Naive thymus-derived CD4-positive, alpha-beta T cell (primary cell): ENCODE measurements around the gene HVCN1. TPM values are rescaled to one million over a fixed set of nuclear protein-coding genes. Genes with fewer than 3 reads are reported as not detected.

ENCODE experiments used
- ATAC-seq: fragments of 150-1000 bp; cut with Tn5 transposase; 2 replicates; pipeline ENCODE4 v1.10.0; 2021; ENCODE audit warnings: mild to moderate bottlenecking, moderate library complexity
- CTCF ChIA-PET: fragments of 350-600 bp; sonication (Branson Sonifier 250); formaldehyde crosslinking; loops from one replicate; lab custom pipeline; 2021; ENCODE audit warnings: antibody characterized with exemption; lab: Charles Lee
- POLR2A ChIA-PET: fragments of 350-600 bp; sonication (Branson Sonifier 250); formaldehyde crosslinking; loops from one replicate; lab custom pipeline; 2021; ENCODE audit warnings: antibody characterized with exemption, inconsistent platforms; lab: Charles Lee
- DNase-seq, 9 donors: peaks; one replicate each; pipeline versions ENCODE4 v3.0.0 to v3.0.0-alpha.2; 2020 to 2022; ENCODE audit warnings: mixed read lengths in 1 of 9
- H3K27ac ChIP-seq: one replicate; pipeline ENCODE4 v1.7.0; 2013; ENCODE audit warnings: mild to moderate bottlenecking, low read depth, low read length, moderate library complexity
- H3K27me3 ChIP-seq, 2 donors: one replicate each; pipeline ENCODE4 v1.7.0; 2013; ENCODE audit warnings: low read length in 2 of 2, mild to moderate bottlenecking in 2 of 2, moderate library complexity in 2 of 2; ENCODE audit not compliant: control insufficient read depth in 2 of 2, insufficient read depth in 2 of 2
- H3K36me3 ChIP-seq, 3 experiments: 1 replicate in 2 of 3; 2 replicates in 1 of 3; pipeline ENCODE4 v1.7.0; 2013; ENCODE audit warnings: low read length in 3 of 3, mild to moderate bottlenecking in 3 of 3, moderate library complexity in 1 of 3; ENCODE audit not compliant: insufficient read depth in 3 of 3, control insufficient read depth in 2 of 3
- H3K4me1 ChIP-seq, 2 donors: one replicate each; pipeline ENCODE4 v1.7.0; 2013; ENCODE audit warnings: low read length in 2 of 2, mild to moderate bottlenecking in 2 of 2, moderate library complexity in 1 of 2; ENCODE audit not compliant: control insufficient read depth in 2 of 2, insufficient read depth in 2 of 2
- H3K4me3 ChIP-seq: 2 replicates; pipeline ENCODE4 v1.7.0; 2013; ENCODE audit warnings: mild to moderate bottlenecking, low read length
- H3K9me3 ChIP-seq, 3 experiments: 1 replicate in 2 of 3; 2 replicates in 1 of 3; pipeline ENCODE4 v1.7.0; 2013; ENCODE audit warnings: low read length in 3 of 3; ENCODE audit not compliant: control insufficient read depth in 2 of 3
- H3K27ac Mint-ChIP-seq, 9 donors: one replicate each; pipeline ENCODE4 v1.8.0; 2020 to 2022; ENCODE audit warnings: mixed read lengths in 9 of 9, mild to moderate bottlenecking in 8 of 9, moderate library complexity in 5 of 9, inconsistent platforms in 2 of 9
- H3K27me3 Mint-ChIP-seq, 5 donors: one replicate each; pipeline ENCODE4 v1.8.0; 2021 to 2022; ENCODE audit warnings: mixed read lengths in 5 of 5, mild to moderate bottlenecking in 1 of 5
- H3K36me3 Mint-ChIP-seq, 5 donors: one replicate each; pipeline ENCODE4 v1.8.0; 2020 to 2022; ENCODE audit warnings: mixed read lengths in 5 of 5, mild to moderate bottlenecking in 3 of 5, inconsistent platforms in 1 of 5
- H3K4me1 Mint-ChIP-seq, 7 donors: one replicate each; pipeline ENCODE4 v1.8.0; 2020 to 2022; ENCODE audit warnings: mixed read lengths in 7 of 7, mild to moderate bottlenecking in 3 of 7, inconsistent platforms in 1 of 7
- H3K4me3 Mint-ChIP-seq, 10 donors: one replicate each; pipeline ENCODE4 v1.8.0; 2020 to 2022; ENCODE audit warnings: mild to moderate bottlenecking in 10 of 10, mixed read lengths in 10 of 10, moderate library complexity in 6 of 10, inconsistent platforms in 2 of 10
- H3K9me3 Mint-ChIP-seq, 11 donors: one replicate each; pipeline ENCODE4 v1.8.0; 2020 to 2022; ENCODE audit warnings: mixed read lengths in 11 of 11, mild to moderate bottlenecking in 4 of 11, inconsistent platforms in 1 of 11, moderate library complexity in 1 of 11
- intact Hi-C, 2 donors: fragments of 100-400 bp; cut with micrococcal nuclease; formaldehyde crosslinking; loops; one replicate each; pipeline ENCODE4 v1.15.1; 2023
- polyA plus RNA-seq, 2 donors: library from polyadenylated mRNA; unstranded; fragments of 300-500 nt; fragmentation: Illumina TruSeq; gene quantifications; one replicate each; pipeline ENCODE4 v1.2.3, GENCODE V29; 2021
- total RNA-seq, 6 experiments: library from RNA in 5 of 6; stranded (reverse) in 5 of 6; gene quantifications; 1 replicate in 5 of 6; 2 replicates in 1 of 6; pipeline ENCODE4 v1.2.3 and lab custom pipeline; 2021 to 2026

HVCN1 gene
- total and polyA plus RNA-seq, 7 experiments from 2014 or later = 6.4 to 25.3 (median 14.2) TPM

DNA sequence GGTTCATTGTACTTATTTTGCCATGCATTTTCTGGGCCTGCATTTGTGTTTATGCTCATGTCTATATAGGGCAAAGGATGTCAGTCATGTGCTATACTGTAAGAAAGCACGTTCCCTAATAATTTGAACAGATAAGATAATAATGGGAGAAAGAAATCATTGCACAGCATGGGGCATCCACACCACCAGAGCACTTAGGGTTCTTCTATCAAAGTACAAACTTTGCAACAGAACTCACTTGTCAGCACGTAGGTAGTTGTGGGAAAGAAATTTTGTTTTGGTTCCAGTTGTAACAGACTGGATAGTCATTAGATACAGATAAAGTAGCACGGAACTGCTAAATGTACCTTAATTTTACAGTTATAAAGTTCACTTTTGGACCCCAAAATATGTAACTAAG lies 43.7 kb upstream of the HVCN1 start:
- intact Hi-C loops = no loop called here
- Histone ChIP-seq H3K36me3 (peaks cover 3 to 60% (median 23%) of the 10 kb centered on the region in 3 experiments), H3K27me3 (no peaks in the 10 kb centered on the region), H3K27ac (no peak overlapping the region), H3K9me3 (no peaks in the 10 kb centered on the region), H3K4me1 (peaks cover 27 to 33% of the 10 kb centered on the region in 2 donors), H3K4me3 (no peak overlapping the region)
- ChIA-PET CTCF (no interaction called here), POLR2A (interaction anchor here (0.5 kb wide), 1 partner anchor 286 kb away, joined by 4 read pairs; no protein-coding TSS in a partner anchor)
- Mint-ChIP-seq H3K27ac (peak overlapping the region in 8 of 9 donors; percentile 9 to 82 (median 53)), H3K4me1 (peaks cover 37 to 83% (median 74%) of the 10 kb centered on the region in 7 donors), H3K4me3 (peak overlapping the region in 2 of 10 donors; percentile 6 to 63), H3K9me3 (no peaks in the 10 kb centered on the region), H3K36me3 (peaks cover 3 to 41% (median 22%) of the 10 kb centered on the region in 5 donors), H3K27me3 (no peaks in the 10 kb centered on the region)
- DNase-seq = no peak
- ATAC-seq = no peak

DNA sequence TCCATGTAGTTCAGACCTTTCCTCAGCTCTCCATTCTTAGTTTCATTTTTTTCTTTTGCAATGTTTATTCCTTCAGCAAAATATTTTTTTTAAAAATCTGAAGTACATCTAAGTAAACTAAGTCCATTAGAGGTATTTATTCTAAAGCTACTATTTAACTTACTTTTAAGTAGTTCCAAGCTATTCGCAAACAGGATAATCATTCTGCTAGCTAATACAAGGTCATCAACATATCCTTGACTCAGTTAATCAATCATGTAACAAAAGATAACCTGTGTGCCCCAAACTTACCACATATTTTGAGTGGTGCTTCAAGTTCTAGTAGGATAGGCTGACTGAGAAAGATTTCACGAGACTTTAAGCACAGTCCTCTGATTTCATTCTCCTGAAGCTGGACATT lies 42.6 kb upstream of the HVCN1 start:
- ATAC-seq (no peak), DNase-seq (no peak)
- no peaks in the 10 kb centered on the region for H3K9me3 ChIP-seq
- no peaks in the 10 kb centered on the region for H3K27me3 Mint-ChIP-seq
- ChIA-PET CTCF (interaction anchor here (1.1 kb wide), 1 partner anchor 8 kb away, joined by 3 read pairs; no protein-coding TSS in a partner anchor), POLR2A (interaction anchor here (0.5 to 1.4 kb wide), 6 partner anchors 9 to 263 kb away, joined by 3 to 7 read pairs (median 3); partner anchors contain the start of genes FAM216A and GPN3)
- H3K27ac ChIP-seq = no peak overlapping the region
- peaks cover 6 to 44% (median 27%) of the 10 kb centered on the region in 5 donors for H3K36me3 Mint-ChIP-seq
- peak overlapping the region in 4 of 9 donors; percentile 31 to 67 (median 56) for H3K27ac Mint-ChIP-seq
- peaks cover 34 to 80% (median 72%) of the 10 kb centered on the region in 7 donors for H3K4me1 Mint-ChIP-seq
- H3K27me3 ChIP-seq = no peaks in the 10 kb centered on the region
- no peaks in the 10 kb centered on the region for H3K9me3 Mint-ChIP-seq
- peaks cover 7 to 67% (median 23%) of the 10 kb centered on the region in 3 experiments for H3K36me3 ChIP-seq
- H3K4me1 ChIP-seq = peaks cover 24 to 25% of the 10 kb centered on the region in 2 donors
- peak overlapping the region in 1 of 10 donors; percentile 63 for H3K4me3 Mint-ChIP-seq
- no peak overlapping the region for H3K4me3 ChIP-seq
- intact Hi-C loops = no loop called here

DNA sequence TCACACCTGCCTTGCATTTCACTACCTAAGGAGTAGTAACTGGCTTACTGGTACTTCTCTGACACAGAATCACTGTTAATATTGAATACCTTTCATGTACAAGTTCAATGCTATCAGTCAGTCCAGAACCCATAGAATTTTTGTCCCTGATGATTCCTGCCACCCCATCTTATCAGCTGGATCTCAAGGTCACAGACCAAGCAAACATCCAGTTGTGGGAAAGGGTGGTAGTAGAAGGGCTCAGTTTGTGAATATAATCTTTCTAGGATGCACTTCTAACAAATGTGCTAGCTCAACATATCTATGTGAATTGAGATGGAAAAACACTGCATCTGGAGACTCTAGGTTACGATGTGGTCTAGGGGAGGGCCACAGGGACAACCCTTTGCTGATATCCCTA lies 39.7 kb upstream of the HVCN1 start:
- no peak overlapping the region for H3K4me3 Mint-ChIP-seq
- ChIA-PET POLR2A (no interaction called here), CTCF (no interaction called here)

DNA sequence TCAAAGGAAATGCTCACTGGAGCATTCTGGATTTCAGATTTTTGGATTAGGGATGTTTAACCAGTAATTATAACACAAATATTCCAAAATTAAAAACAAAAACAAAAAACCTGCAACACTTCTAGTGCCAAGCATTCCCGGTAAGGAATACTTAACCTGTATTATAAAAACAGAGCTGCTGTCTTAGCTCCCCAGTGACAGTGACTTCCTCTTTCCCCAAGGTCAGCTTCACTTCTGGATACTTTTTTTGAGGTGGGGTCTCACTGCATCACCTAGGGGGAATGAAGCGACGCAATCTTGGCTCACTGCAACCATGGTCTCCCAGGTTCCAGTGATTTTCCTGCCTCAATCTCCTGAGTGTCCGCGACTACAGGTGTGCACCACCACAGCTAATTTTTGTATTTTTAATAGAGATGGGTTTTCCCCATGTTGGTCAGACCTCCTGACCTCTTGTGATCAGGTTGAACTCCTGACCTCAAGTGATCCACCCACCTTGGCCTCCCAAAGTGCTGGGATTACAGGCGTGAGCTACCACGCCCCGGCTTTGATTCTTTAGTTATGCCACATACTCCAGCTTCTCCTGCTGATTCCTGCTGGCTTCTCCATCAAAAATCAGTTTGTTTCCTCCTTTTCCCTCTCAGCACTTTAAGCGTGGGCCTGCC lies 37.9 kb upstream of the HVCN1 start:
- peaks cover 15 to 51% (median 46%) of the 10 kb centered on the region in 7 donors for H3K4me1 Mint-ChIP-seq
- Histone ChIP-seq H3K27ac (no peak overlapping the region), H3K9me3 (no peaks in the 10 kb centered on the region), H3K36me3 (peaks cover 7 to 89% (median 28%) of the 10 kb centered on the region in 3 experiments), H3K4me3 (no peak overlapping the region), H3K4me1 (peaks cover 0 to 7% of the 10 kb centered on the region in 2 donors), H3K27me3 (no peaks in the 10 kb centered on the region)
- H3K36me3 Mint-ChIP-seq = peaks cover 13 to 52% (median 44%) of the 10 kb centered on the region in 5 donors
- CTCF ChIA-PET = interaction anchor here (0.6 kb wide), 1 partner anchor 478 kb away, joined by 3 read pairs; no protein-coding TSS in a partner anchor
- no peaks in the 10 kb centered on the region for H3K27me3 Mint-ChIP-seq
- no peak for ATAC-seq
- H3K27ac Mint-ChIP-seq = peak overlapping the region; percentile 12 to 84 (median 36)
- no peak for DNase-seq
- H3K4me3 Mint-ChIP-seq = peak overlapping the region in 1 of 10 donors; percentile 3
- intact Hi-C loops = loop anchor here in 1 of 2 donors (2.0 kb wide), 1 partner anchor 14 kb away; no protein-coding TSS in a partner anchor
- POLR2A ChIA-PET = no interaction called here
- H3K9me3 Mint-ChIP-seq = no peaks in the 10 kb centered on the region

More for the DNA sequence above, 39.7 kb upstream of the HVCN1 start:
- H3K4me3 ChIP-seq = no peak overlapping the region
- no peaks in the 10 kb centered on the region for H3K27me3 ChIP-seq
- DNase-seq (no peak), ATAC-seq (no peak)
- peak overlapping the region in 8 of 9 donors; percentile 5 to 65 (median 30) for H3K27ac Mint-ChIP-seq
- no peaks in the 10 kb centered on the region for H3K9me3 Mint-ChIP-seq
- intact Hi-C loops = no loop called here
- no peak overlapping the region for H3K27ac ChIP-seq
- no peaks in the 10 kb centered on the region for H3K27me3 Mint-ChIP-seq
- peaks cover 7 to 73% (median 28%) of the 10 kb centered on the region in 3 experiments for H3K36me3 ChIP-seq
- peaks cover 16 to 19% of the 10 kb centered on the region in 2 donors for H3K4me1 ChIP-seq
- no peaks in the 10 kb centered on the region for H3K9me3 ChIP-seq
- H3K36me3 Mint-ChIP-seq = peaks cover 10 to 45% (median 43%) of the 10 kb centered on the region in 5 donors
- H3K4me1 Mint-ChIP-seq = peaks cover 33 to 65% (median 62%) of the 10 kb centered on the region in 7 donors

DNA sequence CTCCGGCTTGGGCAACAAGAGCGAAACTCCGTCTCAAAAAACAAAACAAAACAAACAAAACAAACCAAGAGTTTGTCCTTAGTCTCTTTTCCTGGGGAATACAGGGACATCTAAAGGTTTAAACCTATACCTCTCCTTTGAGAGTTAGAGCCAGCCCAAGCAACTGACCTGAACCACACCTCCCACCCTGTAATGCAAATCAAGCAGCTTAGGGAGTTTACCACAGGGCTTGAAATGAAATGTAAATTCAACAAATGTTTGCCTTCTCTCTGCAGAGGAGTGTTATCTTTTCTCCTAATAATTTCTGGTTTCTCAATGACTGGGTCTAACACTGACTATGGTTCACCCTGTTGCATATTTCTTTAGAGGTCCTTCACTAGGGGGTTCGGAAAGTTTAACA lies 37.1 kb upstream of the HVCN1 start:
- ChIA-PET CTCF (no interaction called here), POLR2A (no interaction called here)
- H3K27ac Mint-ChIP-seq = peak overlapping the region in 8 of 9 donors; percentile 17 to 69 (median 62)
- DNase-seq (no peak), ATAC-seq (no peak)
- Histone ChIP-seq H3K9me3 (no peaks in the 10 kb centered on the region), H3K4me3 (no peak overlapping the region), H3K36me3 (peaks cover 7 to 93% (median 28%) of the 10 kb centered on the region in 3 experiments), H3K27ac (no peak overlapping the region), H3K4me1 (peaks cover 0 to 4% of the 10 kb centered on the region in 2 donors), H3K27me3 (no peaks in the 10 kb centered on the region)
- peaks cover 13 to 54% (median 49%) of the 10 kb centered on the region in 5 donors for H3K36me3 Mint-ChIP-seq
- H3K4me3 Mint-ChIP-seq = no peak overlapping the region
- no peaks in the 10 kb centered on the region for H3K9me3 Mint-ChIP-seq
- H3K4me1 Mint-ChIP-seq = peaks cover 7 to 43% (median 37%) of the 10 kb centered on the region in 7 donors
- no peaks in the 10 kb centered on the region for H3K27me3 Mint-ChIP-seq
- intact Hi-C loops = loop anchor here in 1 of 2 donors (2.0 kb wide), 1 partner anchor 15 kb away; no protein-coding TSS in a partner anchor

DNA sequence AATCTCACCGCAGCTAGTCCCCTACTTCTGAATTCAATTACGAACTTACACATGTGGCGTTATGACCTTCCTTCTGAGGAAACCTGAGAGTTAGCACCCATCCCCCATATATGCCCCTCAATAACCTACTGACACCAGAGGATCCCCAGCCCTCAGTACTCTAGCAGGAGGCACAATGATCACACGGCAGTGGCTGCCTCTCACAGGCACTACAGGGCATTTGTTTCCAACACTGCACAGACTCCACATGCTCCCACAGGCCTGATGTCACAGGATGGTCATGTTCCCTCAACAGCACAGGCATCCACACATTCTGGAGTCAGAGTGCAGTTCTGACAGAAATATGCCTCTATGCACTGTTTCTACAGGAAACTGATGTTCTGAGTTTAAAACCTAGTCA lies 36.4 kb upstream of the HVCN1 start:
- intact Hi-C loops = no loop called here
- H3K4me1 ChIP-seq = peaks cover 0 to 4% of the 10 kb centered on the region in 2 donors
- POLR2A ChIA-PET = no interaction called here
- DNase-seq (no peak), ATAC-seq (no peak)
- Mint-ChIP-seq H3K4me1 (peaks cover 5 to 37% (median 30%) of the 10 kb centered on the region in 7 donors), H3K27me3 (no peaks in the 10 kb centered on the region), H3K36me3 (peaks cover 13 to 56% (median 52%) of the 10 kb centered on the region in 5 donors), H3K9me3 (no peaks in the 10 kb centered on the region), H3K27ac (peak overlapping the region in 8 of 9 donors; percentile 11 to 76 (median 64)), H3K4me3 (no peak overlapping the region)
- no peak overlapping the region for H3K27ac ChIP-seq
- H3K27me3 ChIP-seq = no peaks in the 10 kb centered on the region
- H3K36me3 ChIP-seq = peaks cover 10 to 93% (median 33%) of the 10 kb centered on the region in 3 experiments
- CTCF ChIA-PET = no interaction called here
- H3K9me3 ChIP-seq = no peaks in the 10 kb centered on the region
- no peak overlapping the region for H3K4me3 ChIP-seq
